Measurements from ENCODE around the gene SOX6.

GRCh38 chr11:16114978-16115871 is 241.1 kb downstream of the SOX6 start:
- TF ChIP-seq CTCF (IDR thresholded peaks at IDR 0.05; ENCODE audit: low read length) (no peak), EZH2 (IDR thresholded peaks at IDR 0.05; ENCODE audit: borderline replicate concordance, low read length) (no peak)
